SK-N-SH treated with all-trans-retinoic acid at 6 μM for 48 hours (cell line): ENCODE results near the gene METTL6.
A peak's percentile ranks its signal among the peaks of the same experiment; 100 is the strongest.

Source experiments
- ATAC-seq: fragments of 200-7000 bp; cut with Tn5 transposase; 3 replicates; pipeline ENCODE4 v1.9.1; 2020; ENCODE audit warnings: mild to moderate bottlenecking, moderate library complexity
- ARNTL ChIP-seq: fragments of 450-650 bp; formaldehyde crosslinking; IDR thresholded peaks from 2 replicates; pipeline ENCODE4 v1.5.0; 2020; ENCODE audit warnings: low read depth, mild to moderate bottlenecking, moderate library complexity, borderline replicate concordance
- BACH2 ChIP-seq: fragments of 250-450 bp; sonication (Bioruptor Pico); IDR thresholded peaks from 2 replicates; pipeline ENCODE4 v1.9.0; 2021; ENCODE audit warnings: mild to moderate bottlenecking, borderline replicate concordance
- CSDC2 ChIP-seq: fragments of 250-450 bp; sonication (Bioruptor Pico); IDR thresholded peaks from 2 replicates; pipeline ENCODE4 v1.5.0; 2020; ENCODE audit warnings: mild to moderate bottlenecking, moderate library complexity
- ESRRG ChIP-seq: fragments of 250-450 bp; sonication (Bioruptor Pico); IDR thresholded peaks from 2 replicates; pipeline ENCODE4 v1.6.1; 2021; ENCODE audit warnings: mild to moderate bottlenecking
- GLIS3 ChIP-seq: fragments of 250-450 bp; sonication (Bioruptor Pico); IDR thresholded peaks from 2 replicates; pipeline ENCODE4 v1.5.0; 2020; ENCODE audit warnings: mild to moderate bottlenecking, moderate library complexity
- ISL1 ChIP-seq: fragments of 250-450 bp; sonication (Bioruptor Pico); IDR thresholded peaks from 2 replicates; pipeline ENCODE4 v2.1.2; 2022; ENCODE audit warnings: mild to moderate bottlenecking, moderate library complexity
- OSR1 ChIP-seq: fragments of 250-450 bp; sonication (Bioruptor Pico); IDR thresholded peaks from 2 replicates; pipeline ENCODE4 v1.8.0; 2022; ENCODE audit warnings: moderate library complexity, mild to moderate bottlenecking, inconsistent platforms
- PPARA ChIP-seq: fragments of 250-450 bp; sonication (Bioruptor Pico); IDR thresholded peaks from 2 replicates; pipeline ENCODE4 v1.5.0; 2020; ENCODE audit warnings: mild to moderate bottlenecking, borderline replicate concordance
- RARB ChIP-seq: fragments of 250-450 bp; sonication (Bioruptor Pico); IDR thresholded peaks from 2 replicates; pipeline ENCODE4 v1.8.0; 2021; ENCODE audit warnings: mild to moderate bottlenecking, moderate library complexity
- TCF4 ChIP-seq: fragments of 250-450 bp; sonication (Bioruptor Pico); IDR thresholded peaks from 2 replicates; pipeline ENCODE4 v1.8.0; 2021; ENCODE audit warnings: mild to moderate bottlenecking, moderate library complexity, borderline replicate concordance
- TOX ChIP-seq: fragments of 250-450 bp; sonication (Bioruptor Pico); IDR thresholded peaks from 2 replicates; pipeline ENCODE4 v1.8.0; 2021; ENCODE audit warnings: mild to moderate bottlenecking, moderate library complexity, borderline replicate concordance
- ZC3H10 ChIP-seq: fragments of 250-450 bp; sonication (Bioruptor Pico); IDR thresholded peaks from 2 replicates; pipeline ENCODE4 v1.5.1; 2021; ENCODE audit warnings: mild to moderate bottlenecking, moderate library complexity
- ZFP3 ChIP-seq: fragments of 250-450 bp; sonication (Bioruptor Pico); IDR thresholded peaks from 2 replicates; pipeline ENCODE4 v1.5.0; 2020; ENCODE audit warnings: mild to moderate bottlenecking, moderate library complexity
- ZFP30 ChIP-seq: fragments of 450-650 bp; formaldehyde crosslinking; IDR thresholded peaks from 2 replicates; pipeline ENCODE4 v1.5.0; 2022; ENCODE audit warnings: mild to moderate bottlenecking, moderate library complexity
- ZNF565 ChIP-seq: fragments of 450-650 bp; formaldehyde crosslinking; conservative IDR thresholded peaks from 2 replicates; pipeline ENCODE4 v1.5.0; 2020; ENCODE audit warnings: low read depth, mild to moderate bottlenecking, moderate library complexity
- ZNF70 ChIP-seq: fragments of 450-650 bp; formaldehyde crosslinking; IDR thresholded peaks from 2 replicates; pipeline ENCODE4 v1.5.0; 2020; ENCODE audit warnings: mild to moderate bottlenecking, moderate library complexity
- ZNF8 ChIP-seq: fragments of 450-650 bp; formaldehyde crosslinking; IDR thresholded peaks from 2 replicates; pipeline ENCODE4 v1.5.0; 2020; ENCODE audit warnings: mild to moderate bottlenecking, moderate library complexity
- TF ChIP-seq, protein P1 (sequence below): fragments of 250-450 bp; sonication (Bioruptor Pico); IDR thresholded peaks from 2 replicates; pipeline ENCODE4 v1.5.0; 2020; ENCODE audit warnings: mild to moderate bottlenecking, moderate library complexity
- TF ChIP-seq, protein P2 (sequence below): fragments of 250-450 bp; sonication (Bioruptor Pico); IDR thresholded peaks from 2 replicates; pipeline ENCODE4 v1.5.1; 2020; ENCODE audit warnings: low read depth, mild to moderate bottlenecking, moderate library complexity
- TF ChIP-seq, protein P3 (sequence below): fragments of 250-450 bp; sonication (Bioruptor Pico); IDR thresholded peaks from 2 replicates; pipeline ENCODE4 v1.8.0; 2020; ENCODE audit warnings: mild to moderate bottlenecking, moderate library complexity, borderline replicate concordance
- TF ChIP-seq, protein P4 (sequence below): fragments of 250-450 bp; sonication (Bioruptor Pico); IDR thresholded peaks from 2 replicates; pipeline ENCODE4 v1.8.0; 2021; ENCODE audit warnings: low read depth, mild to moderate bottlenecking, moderate library complexity, borderline replicate concordance

The METTL6 gene

DNA sequence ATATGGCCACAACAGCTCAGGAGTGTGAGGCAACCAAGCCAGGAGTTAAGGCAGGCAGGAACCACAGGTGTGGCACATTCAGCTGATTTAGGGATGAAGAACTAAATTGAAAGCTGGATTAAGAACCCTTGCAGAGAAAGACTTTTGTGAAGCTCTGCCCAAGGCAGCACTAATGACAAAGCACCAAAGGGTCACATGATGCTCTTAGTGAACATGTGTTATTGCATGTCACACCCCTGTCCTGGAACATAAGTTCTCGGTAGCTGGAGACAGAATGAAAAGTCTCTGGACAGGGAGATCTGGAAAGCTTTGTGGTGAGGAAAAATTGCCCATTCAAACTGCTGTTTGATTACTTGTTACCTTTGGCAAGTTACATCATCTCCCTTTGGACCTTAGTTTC, 3.3 kb upstream of the METTL6 start:
- ATAC-seq = no peak
- TF ChIP-seq ZFP30 (CRISPR knock-in tag) (no peak), ZNF8 (CRISPR knock-in tag) (no peak), OSR1 (CRISPR knock-in tag) (no peak)
- TF ChIP-seq, protein P1, sequence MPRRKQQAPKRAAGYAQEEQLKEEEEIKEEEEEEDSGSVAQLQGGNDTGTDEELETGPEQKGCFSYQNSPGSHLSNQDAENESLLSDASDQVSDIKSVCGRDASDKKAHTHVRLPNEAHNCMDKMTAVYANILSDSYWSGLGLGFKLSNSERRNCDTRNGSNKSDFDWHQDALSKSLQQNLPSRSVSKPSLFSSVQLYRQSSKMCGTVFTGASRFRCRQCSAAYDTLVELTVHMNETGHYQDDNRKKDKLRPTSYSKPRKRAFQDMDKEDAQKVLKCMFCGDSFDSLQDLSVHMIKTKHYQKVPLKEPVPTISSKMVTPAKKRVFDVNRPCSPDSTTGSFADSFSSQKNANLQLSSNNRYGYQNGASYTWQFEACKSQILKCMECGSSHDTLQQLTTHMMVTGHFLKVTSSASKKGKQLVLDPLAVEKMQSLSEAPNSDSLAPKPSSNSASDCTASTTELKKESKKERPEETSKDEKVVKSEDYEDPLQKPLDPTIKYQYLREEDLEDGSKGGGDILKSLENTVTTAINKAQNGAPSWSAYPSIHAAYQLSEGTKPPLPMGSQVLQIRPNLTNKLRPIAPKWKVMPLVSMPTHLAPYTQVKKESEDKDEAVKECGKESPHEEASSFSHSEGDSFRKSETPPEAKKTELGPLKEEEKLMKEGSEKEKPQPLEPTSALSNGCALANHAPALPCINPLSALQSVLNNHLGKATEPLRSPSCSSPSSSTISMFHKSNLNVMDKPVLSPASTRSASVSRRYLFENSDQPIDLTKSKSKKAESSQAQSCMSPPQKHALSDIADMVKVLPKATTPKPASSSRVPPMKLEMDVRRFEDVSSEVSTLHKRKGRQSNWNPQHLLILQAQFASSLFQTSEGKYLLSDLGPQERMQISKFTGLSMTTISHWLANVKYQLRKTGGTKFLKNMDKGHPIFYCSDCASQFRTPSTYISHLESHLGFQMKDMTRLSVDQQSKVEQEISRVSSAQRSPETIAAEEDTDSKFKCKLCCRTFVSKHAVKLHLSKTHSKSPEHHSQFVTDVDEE (CRISPR knock-in tag) = no peak

DNA sequence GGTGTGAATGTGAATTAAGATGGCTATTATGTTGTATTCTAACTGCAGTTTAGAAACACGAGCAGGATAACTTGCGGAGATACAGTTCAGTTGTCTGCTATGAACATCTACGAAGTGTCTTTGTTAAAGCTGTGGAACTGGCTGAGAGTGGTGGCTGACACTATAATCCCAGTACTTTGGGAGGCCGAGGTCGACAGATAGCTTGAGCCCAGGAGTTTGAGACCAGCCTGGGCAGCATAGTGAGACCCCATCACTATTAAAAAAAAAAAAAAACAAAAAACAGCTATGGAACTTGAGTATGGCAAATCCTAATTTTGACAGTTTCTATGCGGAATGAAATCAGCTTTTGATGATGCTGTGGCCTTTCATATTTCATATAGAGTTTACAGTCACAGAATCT, 1.7 kb upstream of the METTL6 start:
- TF ChIP-seq ZNF565 (CRISPR knock-in tag) = no peak
- no peak for TF ChIP-seq BACH2 (CRISPR knock-in tag)
- TF ChIP-seq, protein P2, sequence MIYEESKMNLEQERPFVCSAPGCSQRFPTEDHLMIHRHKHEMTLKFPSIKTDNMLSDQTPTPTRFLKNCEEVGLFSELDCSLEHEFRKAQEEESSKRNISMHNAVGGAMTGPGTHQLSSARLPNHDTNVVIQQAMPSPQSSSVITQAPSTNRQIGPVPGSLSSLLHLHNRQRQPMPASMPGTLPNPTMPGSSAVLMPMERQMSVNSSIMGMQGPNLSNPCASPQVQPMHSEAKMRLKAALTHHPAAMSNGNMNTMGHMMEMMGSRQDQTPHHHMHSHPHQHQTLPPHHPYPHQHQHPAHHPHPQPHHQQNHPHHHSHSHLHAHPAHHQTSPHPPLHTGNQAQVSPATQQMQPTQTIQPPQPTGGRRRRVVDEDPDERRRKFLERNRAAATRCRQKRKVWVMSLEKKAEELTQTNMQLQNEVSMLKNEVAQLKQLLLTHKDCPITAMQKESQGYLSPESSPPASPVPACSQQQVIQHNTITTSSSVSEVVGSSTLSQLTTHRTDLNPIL = no peak
- TF ChIP-seq, protein P3, sequence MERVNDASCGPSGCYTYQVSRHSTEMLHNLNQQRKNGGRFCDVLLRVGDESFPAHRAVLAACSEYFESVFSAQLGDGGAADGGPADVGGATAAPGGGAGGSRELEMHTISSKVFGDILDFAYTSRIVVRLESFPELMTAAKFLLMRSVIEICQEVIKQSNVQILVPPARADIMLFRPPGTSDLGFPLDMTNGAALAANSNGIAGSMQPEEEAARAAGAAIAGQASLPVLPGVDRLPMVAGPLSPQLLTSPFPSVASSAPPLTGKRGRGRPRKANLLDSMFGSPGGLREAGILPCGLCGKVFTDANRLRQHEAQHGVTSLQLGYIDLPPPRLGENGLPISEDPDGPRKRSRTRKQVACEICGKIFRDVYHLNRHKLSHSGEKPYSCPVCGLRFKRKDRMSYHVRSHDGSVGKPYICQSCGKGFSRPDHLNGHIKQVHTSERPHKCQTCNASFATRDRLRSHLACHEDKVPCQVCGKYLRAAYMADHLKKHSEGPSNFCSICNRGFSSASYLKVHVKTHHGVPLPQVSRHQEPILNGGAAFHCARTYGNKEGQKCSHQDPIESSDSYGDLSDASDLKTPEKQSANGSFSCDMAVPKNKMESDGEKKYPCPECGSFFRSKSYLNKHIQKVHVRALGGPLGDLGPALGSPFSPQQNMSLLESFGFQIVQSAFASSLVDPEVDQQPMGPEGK (CRISPR knock-in tag) = no peak
- TF ChIP-seq ZNF70 (CRISPR knock-in tag) = no peak
- TF ChIP-seq ARNTL (CRISPR knock-in tag) = no peak
- no peak for TF ChIP-seq ZC3H10
- TF ChIP-seq TOX (CRISPR knock-in tag) = no peak
- TF ChIP-seq RARB (CRISPR knock-in tag) = no peak
- no peak for TF ChIP-seq ESRRG (CRISPR knock-in tag)
- TF ChIP-seq, protein P1 (CRISPR knock-in tag) = no peak
- TF ChIP-seq PPARA (CRISPR knock-in tag) = no peak
- TF ChIP-seq, protein P4, sequence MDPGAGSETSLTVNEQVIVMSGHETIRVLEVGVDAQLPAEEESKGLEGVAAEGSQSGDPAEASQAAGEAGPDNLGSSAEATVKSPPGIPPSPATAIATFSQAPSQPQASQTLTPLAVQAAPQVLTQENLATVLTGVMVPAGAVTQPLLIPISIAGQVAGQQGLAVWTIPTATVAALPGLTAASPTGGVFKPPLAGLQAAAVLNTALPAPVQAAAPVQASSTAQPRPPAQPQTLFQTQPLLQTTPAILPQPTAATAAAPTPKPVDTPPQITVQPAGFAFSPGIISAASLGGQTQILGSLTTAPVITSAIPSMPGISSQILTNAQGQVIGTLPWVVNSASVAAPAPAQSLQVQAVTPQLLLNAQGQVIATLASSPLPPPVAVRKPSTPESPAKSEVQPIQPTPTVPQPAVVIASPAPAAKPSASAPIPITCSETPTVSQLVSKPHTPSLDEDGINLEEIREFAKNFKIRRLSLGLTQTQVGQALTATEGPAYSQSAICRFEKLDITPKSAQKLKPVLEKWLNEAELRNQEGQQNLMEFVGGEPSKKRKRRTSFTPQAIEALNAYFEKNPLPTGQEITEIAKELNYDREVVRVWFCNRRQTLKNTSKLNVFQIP (CRISPR knock-in tag) = no peak

DNA sequence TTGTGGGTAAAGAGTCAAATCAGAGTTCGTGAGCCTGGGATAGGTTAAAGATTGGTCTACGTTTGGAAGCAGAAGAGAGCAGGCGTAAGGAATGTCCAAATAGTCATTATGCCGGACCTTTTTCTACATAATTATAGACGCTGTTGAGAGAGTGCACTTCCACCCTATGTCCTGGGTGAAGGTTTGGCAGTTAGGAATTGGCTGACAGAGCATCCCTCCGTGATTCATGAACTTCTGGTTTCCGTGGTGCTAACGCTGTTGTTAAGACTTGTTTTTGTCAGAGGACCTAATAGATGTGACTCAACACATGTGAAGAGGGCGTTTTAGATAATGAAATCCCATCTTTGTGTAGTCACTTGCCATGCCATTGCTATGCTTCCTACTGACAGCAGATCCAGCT, 1.2 kb upstream of the METTL6 start:
- ATAC-seq = peak; percentile 52
- TF ChIP-seq ISL1 (CRISPR knock-in tag) (no peak), ZC3H10 (no peak), GLIS3 (CRISPR knock-in tag) (no peak), TCF4 (no peak), ZNF565 (CRISPR knock-in tag) (no peak), RARB (CRISPR knock-in tag) (no peak), ZFP3 (CRISPR knock-in tag) (no peak), CSDC2 (no peak), BACH2 (CRISPR knock-in tag) (no peak), ESRRG (CRISPR knock-in tag) (no peak), PPARA (CRISPR knock-in tag) (no peak), ARNTL (CRISPR knock-in tag) (no peak), ZNF70 (CRISPR knock-in tag) (no peak)
- TF ChIP-seq, protein P2 = no peak
- TF ChIP-seq, protein P4 (CRISPR knock-in tag) = no peak

More for the DNA sequence above, 1.7 kb upstream of the METTL6 start:
- ATAC-seq = no peak
